Measurements from ENCODE around the gene FAAP24. TPM values are rescaled to one million over a fixed set of nuclear protein-coding genes. Genes with fewer than 3 reads are reported as not detected.
"Not testable (repeated sequence)": the region's sequence is repeated elsewhere in the genome, so short reads cannot be mapped to it uniquely, and the experiment has no call there.

Gene FAAP24
- total RNA-seq, 5 donors from 2014 or later (not counting 1 experiment from before 2014, with no cell fraction given): 1.1 to 3.2 (median 1.7) TPM

- Mint-ChIP-seq H3K4me1 (no peaks in the 10 kb centered on the region), H3K9me3 (no peaks in the 10 kb centered on the region), H3K27me3 (no peaks in the 10 kb centered on the region), H3K27ac (no peak overlapping the region), H3K36me3 (peaks cover 45% of the 10 kb centered on the region), H3K4me3 (no peak overlapping the region)
- H3K27me3 ChIP-seq (replicated peaks in 1 of 2; ENCODE audit: control insufficient read depth in 2 of 2, extremely low read depth in 1 of 2, insufficient read depth in 2 of 2, low read length in 1 of 2): no peaks in the 10 kb centered on the region
- DNase-seq (no peak), ATAC-seq (replicated peaks in 1 of 4) (peak in 1 of 4 experiments; percentile 13)
- ChIA-PET CTCF (no interaction called here), POLR2A (no interaction called here)
- WGBS (ENCODE audit: insufficient coverage): 99% methylated on average over 8 of the region's 8 CpGs
- H3K36me3 ChIP-seq (ENCODE audit: control insufficient read depth in 2 of 2, extremely low read depth in 1 of 2, insufficient read depth in 1 of 2, low read length in 1 of 2): peaks cover 4 to 14% of the 10 kb centered on the region in 2 donors
- H3K4me3 ChIP-seq (ENCODE audit: control insufficient read depth in 1 of 2, extremely low read depth in 1 of 2, low read length in 1 of 2): no peak overlapping the region
- H3K27ac ChIP-seq (ENCODE audit: low read length): no peak overlapping the region
- no peaks in the 10 kb centered on the region for H3K9me3 ChIP-seq
- H3K4me1 ChIP-seq (ENCODE audit: control insufficient read depth in 1 of 2, extremely low read depth in 1 of 2, insufficient read depth in 2 of 2, low read length in 2 of 2): no peaks in the 10 kb centered on the region
These were observed 36.0 kb upstream of the FAAP24 start for GRCh38 chr19:32936065-32936464.

GRCh38 chr19:32941273-32941672, 30.8 kb upstream of the FAAP24 start:
- WGBS (ENCODE audit: insufficient coverage): 85% methylated on average over 2 of the region's 5 CpGs
- ATAC-seq (replicated peaks in 1 of 4); H3K4me3 Mint-ChIP-seq; H3K27me3 Mint-ChIP-seq; CTCF ChIA-PET; DNase-seq; H3K4me1 ChIP-seq (ENCODE audit: control insufficient read depth in 1 of 2, extremely low read depth in 1 of 2, insufficient read depth in 2 of 2, low read length in 2 of 2); H3K9me3 ChIP-seq; H3K27ac Mint-ChIP-seq; H3K4me1 Mint-ChIP-seq; H3K27ac ChIP-seq (ENCODE audit: low read length); POLR2A ChIA-PET; H3K27me3 ChIP-seq (replicated peaks in 1 of 2; ENCODE audit: control insufficient read depth in 2 of 2, extremely low read depth in 1 of 2, insufficient read depth in 2 of 2, low read length in 1 of 2); H3K9me3 Mint-ChIP-seq; H3K4me3 ChIP-seq (ENCODE audit: control insufficient read depth in 1 of 2, extremely low read depth in 1 of 2, low read length in 1 of 2): not testable (repeated sequence)
- H3K36me3 ChIP-seq (ENCODE audit: control insufficient read depth in 2 of 2, extremely low read depth in 1 of 2, insufficient read depth in 1 of 2, low read length in 1 of 2): peaks cover 10 to 29% of the 10 kb centered on the region in 2 donors
- peaks cover 51% of the 10 kb centered on the region for H3K36me3 Mint-ChIP-seq

GRCh38 chr19:32945260-32945659, 26.8 kb upstream of the FAAP24 start:
- no peaks in the 10 kb centered on the region for H3K27me3 ChIP-seq (replicated peaks in 1 of 2; ENCODE audit: control insufficient read depth in 2 of 2, extremely low read depth in 1 of 2, insufficient read depth in 2 of 2, low read length in 1 of 2)
- DNase-seq (no peak), ATAC-seq (replicated peaks in 1 of 4) (no peak)
- WGBS (ENCODE audit: insufficient coverage): no CpG with 5 or more reads among the region's 3 CpGs
- no peaks in the 10 kb centered on the region for H3K4me1 ChIP-seq (ENCODE audit: control insufficient read depth in 1 of 2, extremely low read depth in 1 of 2, insufficient read depth in 2 of 2, low read length in 2 of 2)
- Mint-ChIP-seq H3K27me3 (no peaks in the 10 kb centered on the region), H3K27ac (no peak overlapping the region), H3K36me3 (peaks cover 64% of the 10 kb centered on the region), H3K9me3 (peaks cover 0 to 8% (median 0%) of the 10 kb centered on the region in 3 donors), H3K4me1 (no peaks in the 10 kb centered on the region), H3K4me3 (no peak overlapping the region)
- POLR2A ChIA-PET: no interaction called here
- H3K9me3 ChIP-seq: no peaks in the 10 kb centered on the region
- no peak overlapping the region for H3K4me3 ChIP-seq (ENCODE audit: control insufficient read depth in 1 of 2, extremely low read depth in 1 of 2, low read length in 1 of 2)
- H3K27ac ChIP-seq (ENCODE audit: low read length): no peak overlapping the region
- H3K36me3 ChIP-seq (ENCODE audit: control insufficient read depth in 2 of 2, extremely low read depth in 1 of 2, insufficient read depth in 1 of 2, low read length in 1 of 2): peaks cover 6 to 50% of the 10 kb centered on the region in 2 donors
- CTCF ChIA-PET: no interaction called here

- H3K27me3 ChIP-seq (replicated peaks in 1 of 2; ENCODE audit: control insufficient read depth in 2 of 2, extremely low read depth in 1 of 2, insufficient read depth in 2 of 2, low read length in 1 of 2): no peaks in the 10 kb centered on the region
- DNase-seq: no peak
- no peak overlapping the region for H3K4me3 Mint-ChIP-seq
- H3K9me3 Mint-ChIP-seq: no peaks in the 10 kb centered on the region
- H3K4me1 ChIP-seq (ENCODE audit: control insufficient read depth in 1 of 2, extremely low read depth in 1 of 2, insufficient read depth in 2 of 2, low read length in 2 of 2): peaks cover 4 to 14% of the 10 kb centered on the region in 2 experiments
- WGBS (ENCODE audit: insufficient coverage): no CpG with 5 or more reads among the region's 9 CpGs
- H3K9me3 ChIP-seq: no peaks in the 10 kb centered on the region
- H3K4me3 ChIP-seq (ENCODE audit: control insufficient read depth in 1 of 2, extremely low read depth in 1 of 2, low read length in 1 of 2): no peak overlapping the region
- peaks cover 10 to 15% (median 11%) of the 10 kb centered on the region in 3 donors for H3K4me1 Mint-ChIP-seq
- H3K27ac Mint-ChIP-seq: no peak overlapping the region
- no peak overlapping the region for H3K27ac ChIP-seq (ENCODE audit: low read length)
- H3K36me3 ChIP-seq (ENCODE audit: control insufficient read depth in 2 of 2, extremely low read depth in 1 of 2, insufficient read depth in 1 of 2, low read length in 1 of 2): peaks cover 0 to 11% of the 10 kb centered on the region in 2 donors
- CTCF ChIA-PET: no interaction called here
- H3K36me3 Mint-ChIP-seq: peaks cover 32% of the 10 kb centered on the region
- POLR2A ChIA-PET: no interaction called here
- no peak for ATAC-seq (replicated peaks in 1 of 4)
- no peaks in the 10 kb centered on the region for H3K27me3 Mint-ChIP-seq
These were observed 5.3 kb upstream of the FAAP24 start for GRCh38 chr19:32966750-32967149.

GRCh38 chr19:32969549-32969948, 2.5 kb upstream of the FAAP24 start:
- no peaks in the 10 kb centered on the region for H3K9me3 Mint-ChIP-seq
- peaks cover 6 to 21% of the 10 kb centered on the region in 2 experiments for H3K4me1 ChIP-seq (ENCODE audit: control insufficient read depth in 1 of 2, extremely low read depth in 1 of 2, insufficient read depth in 2 of 2, low read length in 2 of 2)
- CTCF ChIA-PET: no interaction called here

GRCh38 chr19:32971012-32971595, 938 bp upstream of the FAAP24 start:
- whole genome bisulfite sequencing (ENCODE audit: insufficient coverage): 38% methylated on average over 17 of the region's 21 CpGs
- CTCF ChIA-PET: interaction anchor here (0.5 to 1.0 kb wide), 8 partner anchors 9 to 1553 kb away, joined by 3 to 8 read pairs (median 4); no protein-coding TSS in a partner anchor
- POLR2A ChIA-PET: no interaction called here
- peak overlapping the region; percentile 91 to 99 (median 98) for H3K4me3 Mint-ChIP-seq
- ATAC-seq (replicated peaks in 1 of 4) (no peak), DNase-seq (no peak)
- H3K36me3 ChIP-seq (ENCODE audit: control insufficient read depth in 2 of 2, extremely low read depth in 1 of 2, insufficient read depth in 1 of 2, low read length in 1 of 2): peaks cover 0 to 6% of the 10 kb centered on the region in 2 donors
- no peaks in the 10 kb centered on the region for H3K9me3 Mint-ChIP-seq
- H3K27ac Mint-ChIP-seq: peak overlapping the region; percentile 95 to 97
- no peaks in the 10 kb centered on the region for H3K9me3 ChIP-seq
- peak overlapping the region; percentile 72 to 81 for H3K4me3 ChIP-seq (ENCODE audit: control insufficient read depth in 1 of 2, extremely low read depth in 1 of 2, low read length in 1 of 2)
- H3K36me3 Mint-ChIP-seq: peaks cover 12% of the 10 kb centered on the region
- H3K27me3 Mint-ChIP-seq: no peaks in the 10 kb centered on the region
- H3K27me3 ChIP-seq (replicated peaks in 1 of 2; ENCODE audit: control insufficient read depth in 2 of 2, extremely low read depth in 1 of 2, insufficient read depth in 2 of 2, low read length in 1 of 2): no peaks in the 10 kb centered on the region
- peaks cover 16 to 20% (median 17%) of the 10 kb centered on the region in 3 donors for H3K4me1 Mint-ChIP-seq
- no peak overlapping the region for H3K27ac ChIP-seq (ENCODE audit: low read length)
- H3K4me1 ChIP-seq (ENCODE audit: control insufficient read depth in 1 of 2, extremely low read depth in 1 of 2, insufficient read depth in 2 of 2, low read length in 2 of 2): peaks cover 6 to 21% of the 10 kb centered on the region in 2 experiments

More at GRCh38 chr19:32969549-32969948, 2.5 kb upstream of the FAAP24 start:
- Mint-ChIP-seq H3K36me3 (peaks cover 13% of the 10 kb centered on the region), H3K4me3 (no peak overlapping the region), H3K27ac (no peak overlapping the region), H3K4me1 (peaks cover 16 to 20% (median 17%) of the 10 kb centered on the region in 3 donors), H3K27me3 (no peaks in the 10 kb centered on the region)
- no peaks in the 10 kb centered on the region for H3K27me3 ChIP-seq (replicated peaks in 1 of 2; ENCODE audit: control insufficient read depth in 2 of 2, extremely low read depth in 1 of 2, insufficient read depth in 2 of 2, low read length in 1 of 2)
- no peak overlapping the region for H3K27ac ChIP-seq (ENCODE audit: low read length)
- H3K36me3 ChIP-seq (ENCODE audit: control insufficient read depth in 2 of 2, extremely low read depth in 1 of 2, insufficient read depth in 1 of 2, low read length in 1 of 2): peaks cover 0 to 8% of the 10 kb centered on the region in 2 donors
- POLR2A ChIA-PET: no interaction called here
- H3K9me3 ChIP-seq: no peaks in the 10 kb centered on the region
- 94% methylated on average over 10 of the region's 10 CpGs for WGBS (ENCODE audit: insufficient coverage)
- no peak overlapping the region for H3K4me3 ChIP-seq (ENCODE audit: control insufficient read depth in 1 of 2, extremely low read depth in 1 of 2, low read length in 1 of 2)
- ATAC-seq (replicated peaks in 1 of 4): no peak
- DNase-seq: no peak
